Body of pancreas (tissue), 4 donors: Measurements from ENCODE around the gene EYA2.

Experiments
- CTCF ChIP-seq, 7 experiments: fragments of 450-650 bp in 4 of 7; fragments of 200-600 bp in 3 of 7; sonication (generic) in 3 of 7; IDR thresholded peaks; one replicate each; pipeline ENCODE4 v1.5.1; 2016 to 2019; ENCODE audit warnings: antibody characterized with exemption in 7 of 7
- POLR2A ChIP-seq, 3 donors: fragments of 450-650 bp; IDR thresholded peaks; one replicate each; pipeline ENCODE4 v1.6.1; 2016; ENCODE audit warnings: antibody characterized with exemption in 3 of 3, mild to moderate bottlenecking in 2 of 3

GRCh38 chr20:47020231-47020630 lies 125.6 kb downstream of the EYA2 start:
- TF ChIP-seq CTCF (IDR thresholded peaks at IDR 0.05) (no peak), POLR2A (IDR thresholded peaks at IDR 0.05) (no peak)
